HFF-Myc (cell line): Measurements from ENCODE around the gene UQCR11.
A peak's percentile ranks its signal among the peaks of the same experiment; 100 is the strongest.

ENCODE experiments used
- DNase-seq: peaks from one replicate; pipeline ENCODE4 v3.0.0-alpha.2; 2011; ENCODE audit warnings: low read depth; ENCODE audit errors: extremely low read depth
- H3K4me3 ChIP-seq: replicated peaks from 2 replicates; pipeline ENCODE4 v1.5.1; 2011; ENCODE audit warnings: low read depth, mild to moderate bottlenecking, control low read depth, low read length
- CTCF ChIP-seq: IDR thresholded peaks from 2 replicates; pipeline ENCODE4 v1.5.1; 2012; ENCODE audit warnings: mild to moderate bottlenecking, low read depth, low read length, control low read depth; ENCODE audit errors: missing control alignments

Gene UQCR11

GRCh38 chr19:1621021-1621420 lies 15.8 kb upstream of the UQCR11 start:
- no peak overlapping the region for H3K4me3 ChIP-seq
- DNase-seq: no peak
- no peak for TF ChIP-seq CTCF

GRCh38 chr19:1620502-1620901 lies 15.2 kb upstream of the UQCR11 start:
- TF ChIP-seq CTCF: no peak
- no peak for DNase-seq
- no peak overlapping the region for H3K4me3 ChIP-seq

GRCh38 chr19:1619703-1620102 lies 14.4 kb upstream of the UQCR11 start:
- H3K4me3 ChIP-seq: no peak overlapping the region
- DNase-seq: no peak
- TF ChIP-seq CTCF: no peak

- no peak for DNase-seq
- H3K4me3 ChIP-seq: no peak overlapping the region
- TF ChIP-seq CTCF: no peak
Observed at GRCh38 chr19:1619094-1619439, 13.8 kb upstream of the UQCR11 start.

GRCh38 chr19:1618157-1619093 lies 13.2 kb upstream of the UQCR11 start:
- peak; percentile 24 for TF ChIP-seq CTCF
- H3K4me3 ChIP-seq: no peak overlapping the region
- no peak for DNase-seq

GRCh38 chr19:1616875-1617274 lies 11.6 kb upstream of the UQCR11 start:
- DNase-seq: no peak
- H3K4me3 ChIP-seq: no peak overlapping the region
- no peak for TF ChIP-seq CTCF
